Gastrocnemius medialis (tissue), 4 donors: ENCODE results near the gene CEMP1. TPM values are rescaled to one million over a fixed set of nuclear protein-coding genes. Genes with fewer than 3 reads are reported as not detected.
"Not testable (repeated sequence)": the region's sequence is repeated elsewhere in the genome, so short reads cannot be mapped to it uniquely, and the experiment has no call there.

Experiments
- ATAC-seq, 2 donors: fragments of 150-250 bp; one replicate each; pipeline ENCODE4 v1.9.1; 2016
- DNase-seq, 2 donors: peaks; one replicate each; pipeline ENCODE4 v3.0.0-alpha.2; 2019
- H3K27ac ChIP-seq, 4 donors: fragments of 200-600 bp; sonication (generic); 1 replicate in 1 of 4; 2 replicates in 3 of 4; pipeline ENCODE4 v1.5.1; 2016 to 2018; ENCODE audit warnings: mild to moderate bottlenecking in 2 of 4, moderate library complexity in 1 of 4
- H3K27me3 ChIP-seq, 3 donors: fragments of 200-600 bp; sonication (generic) in 2 of 3; 1 replicate in 1 of 3; 2 replicates in 2 of 3; pipeline versions ENCODE4 v1.5.1 to v1.6.0; 2016 to 2019; ENCODE audit warnings: mild to moderate bottlenecking in 1 of 3, moderate library complexity in 1 of 3
- H3K36me3 ChIP-seq, 2 donors: fragments of 200-600 bp; sonication (generic) in 1 of 2; one replicate each; pipeline ENCODE4 v1.5.1; 2017 to 2018
- H3K4me1 ChIP-seq, 2 donors: fragments of 200-600 bp; sonication (generic) in 1 of 2; one replicate each; pipeline ENCODE4 v1.5.1; 2016 to 2017; ENCODE audit warnings: mild to moderate bottlenecking in 2 of 2
- H3K4me3 ChIP-seq, 4 donors: fragments of 200-600 bp; sonication (generic) in 3 of 4; 1 replicate in 1 of 4; 2 replicates in 3 of 4; pipeline ENCODE4 v1.5.1; 2016 to 2019; ENCODE audit warnings: mild to moderate bottlenecking in 2 of 4
- H3K9me3 ChIP-seq, 3 donors: fragments of 200-600 bp; sonication (generic) in 2 of 3; 1 replicate in 1 of 3; 2 replicates in 2 of 3; pipeline ENCODE4 v1.5.1; 2016 to 2019
- CTCF ChIP-seq, 5 experiments: fragments of 450-650 bp in 3 of 5; fragments of 200-600 bp in 2 of 5; sonication (generic) in 2 of 5; IDR thresholded peaks in 4 of 5; conservative IDR thresholded peaks in 1 of 5; 1 replicate in 4 of 5; 2 replicates in 1 of 5; pipeline ENCODE4 v1.5.1; 2016 to 2019; ENCODE audit warnings: antibody characterized with exemption in 5 of 5, mild to moderate bottlenecking in 3 of 5, moderate library complexity in 3 of 5
- in situ Hi-C, 4 donors: fragments of 200-750 bp; cut with MboI; loops; one replicate each; pipeline versions ENCODE4 v1.15.0 to v1.8.0; 2017; ENCODE audit warnings: low sequenced_read_pairs in 4 of 4
- intact Hi-C: fragments of 100-400 bp; cut with DNase I; formaldehyde crosslinking; loops from one replicate; pipeline ENCODE4 v1.15.1; 2023; ENCODE audit warnings: low total_unique reads
- total RNA-seq, 4 donors: library from RNA; depleted of rRNA; stranded (reverse); fragments of >200 nt; gene quantifications; one replicate each; pipeline versions ENCODE4 v1.1.0 to v1.2.3, GENCODE V29; 2016

The CEMP1 gene
- total RNA-seq, 4 donors from 2014 or later = not detected

- H3K27me3 ChIP-seq, H3K27ac ChIP-seq, intact Hi-C loops, in situ Hi-C loops, H3K9me3 ChIP-seq, H3K4me1 ChIP-seq, H3K36me3 ChIP-seq, H3K4me3 ChIP-seq: not testable (repeated sequence)
- ATAC-seq (peak; percentile 50 to 78), DNase-seq (peak; percentile 26 to 69)
- TF ChIP-seq CTCF (IDR thresholded peaks at IDR 0.05 in 4 of 5, conservative IDR thresholded peaks at IDR 0.05 in 1 of 5) = peak in 2 of 5 experiments; percentile 40 to 56
These were observed 29.6 kb upstream of the CEMP1 start for GRCh38 chr16:2560798-2561133.

- in situ Hi-C loops, intact Hi-C loops: not testable (repeated sequence)
These were observed 29.1 kb upstream of the CEMP1 start for GRCh38 chr16:2560131-2560797.

GRCh38 chr16:2557150-2557549 lies 25.9 kb upstream of the CEMP1 start:
- in situ Hi-C loops, H3K27ac ChIP-seq, intact Hi-C loops, H3K36me3 ChIP-seq, H3K9me3 ChIP-seq, H3K27me3 ChIP-seq, H3K4me3 ChIP-seq, H3K4me1 ChIP-seq: not testable (repeated sequence)
- DNase-seq (peak in 1 of 2 donors; percentile 47), ATAC-seq (peak; percentile 66 to 82)

More at GRCh38 chr16:2560131-2560797, 29.1 kb upstream of the CEMP1 start:
- ATAC-seq, H3K36me3 ChIP-seq, H3K27me3 ChIP-seq, H3K4me3 ChIP-seq, DNase-seq, H3K4me1 ChIP-seq, H3K9me3 ChIP-seq, H3K27ac ChIP-seq: not testable (repeated sequence)

- in situ Hi-C loops, H3K27me3 ChIP-seq: not testable (repeated sequence)
These were observed 23.7 kb upstream of the CEMP1 start for GRCh38 chr16:2554709-2555425.

GRCh38 chr16:2551420-2551889 lies 20.2 kb upstream of the CEMP1 start:
- ATAC-seq, H3K9me3 ChIP-seq, H3K36me3 ChIP-seq, in situ Hi-C loops, H3K27me3 ChIP-seq, DNase-seq, intact Hi-C loops, H3K4me3 ChIP-seq, H3K4me1 ChIP-seq: not testable (repeated sequence)
- peak overlapping the region in 2 of 4 donors; percentile 37 to 38 for H3K27ac ChIP-seq

More at GRCh38 chr16:2554709-2555425, 23.7 kb upstream of the CEMP1 start:
- H3K9me3 ChIP-seq, intact Hi-C loops, H3K4me3 ChIP-seq, H3K4me1 ChIP-seq, H3K36me3 ChIP-seq, ATAC-seq, DNase-seq, H3K27ac ChIP-seq: not testable (repeated sequence)

- H3K27me3 ChIP-seq, H3K27ac ChIP-seq, H3K4me3 ChIP-seq, H3K36me3 ChIP-seq, H3K4me1 ChIP-seq, H3K9me3 ChIP-seq, intact Hi-C loops, DNase-seq, in situ Hi-C loops: not testable (repeated sequence)
- peak; percentile 51 to 60 for ATAC-seq
These were observed 19.2 kb upstream of the CEMP1 start for GRCh38 chr16:2550283-2550878.

GRCh38 chr16:2543771-2544170 lies 12.6 kb upstream of the CEMP1 start:
- in situ Hi-C loops, intact Hi-C loops, H3K4me3 ChIP-seq, H3K27ac ChIP-seq, H3K9me3 ChIP-seq, DNase-seq, ATAC-seq, H3K27me3 ChIP-seq, H3K36me3 ChIP-seq: not testable (repeated sequence)
- peaks cover 27 to 28% of the 10 kb centered on the region in 2 donors for H3K4me1 ChIP-seq

- H3K9me3 ChIP-seq, DNase-seq, intact Hi-C loops, H3K27me3 ChIP-seq, in situ Hi-C loops, H3K27ac ChIP-seq, ATAC-seq, H3K36me3 ChIP-seq, H3K4me3 ChIP-seq: not testable (repeated sequence)
- peaks cover 27 to 38% of the 10 kb centered on the region in 2 donors for H3K4me1 ChIP-seq
These were observed 10.2 kb upstream of the CEMP1 start for GRCh38 chr16:2541409-2541808.

GRCh38 chr16:2540912-2541311 lies 9.7 kb upstream of the CEMP1 start:
- peaks cover 25 to 38% of the 10 kb centered on the region in 2 donors for H3K4me1 ChIP-seq
- ATAC-seq, DNase-seq, H3K9me3 ChIP-seq, intact Hi-C loops, H3K36me3 ChIP-seq, in situ Hi-C loops, H3K4me3 ChIP-seq, H3K27ac ChIP-seq, H3K27me3 ChIP-seq: not testable (repeated sequence)
